ENCODE data around the gene TSGA10IP.
A peak's percentile ranks its signal among the peaks of the same experiment; 100 is the strongest.

Gene TSGA10IP

GRCh38 chr11:65921876-65922275 is 23.4 kb upstream of the TSGA10IP start:
- TF ChIP-seq CTCF (IDR thresholded peaks at IDR 0.05; ENCODE audit: borderline replicate concordance, insufficient read depth, low read depth, low read length), result no peak
- H3K4me3 ChIP-seq (ENCODE audit: low read depth, low read length), result no peak overlapping the region

GRCh38 chr11:65922565-65922964 is 22.7 kb upstream of the TSGA10IP start:
- no peak overlapping the region for H3K4me3 ChIP-seq (ENCODE audit: low read depth, low read length)
- TF ChIP-seq CTCF (IDR thresholded peaks at IDR 0.05; ENCODE audit: borderline replicate concordance, insufficient read depth, low read depth, low read length), result no peak

GRCh38 chr11:65925397-65925796 is 19.9 kb upstream of the TSGA10IP start:
- no peak for TF ChIP-seq CTCF (IDR thresholded peaks at IDR 0.05; ENCODE audit: borderline replicate concordance, insufficient read depth, low read depth, low read length)

GRCh38 chr11:65927904-65928397 is 17.3 kb upstream of the TSGA10IP start:
- no peak for TF ChIP-seq CTCF (IDR thresholded peaks at IDR 0.05; ENCODE audit: borderline replicate concordance, insufficient read depth, low read depth, low read length)
- peak overlapping the region; percentile 28 for H3K4me3 ChIP-seq (ENCODE audit: low read depth, low read length)

More at GRCh38 chr11:65925397-65925796, 19.9 kb upstream of the TSGA10IP start:
- no peak overlapping the region for H3K4me3 ChIP-seq (ENCODE audit: low read depth, low read length)

- TF ChIP-seq CTCF (IDR thresholded peaks at IDR 0.05; ENCODE audit: borderline replicate concordance, insufficient read depth, low read depth, low read length), result no peak
- H3K4me3 ChIP-seq (ENCODE audit: low read depth, low read length), result no peak overlapping the region
Measured at GRCh38 chr11:65928667-65929066, 16.6 kb upstream of the TSGA10IP start.

- TF ChIP-seq CTCF (IDR thresholded peaks at IDR 0.05; ENCODE audit: borderline replicate concordance, insufficient read depth, low read depth, low read length), result no peak
- no peak overlapping the region for H3K4me3 ChIP-seq (ENCODE audit: low read depth, low read length)
Measured at GRCh38 chr11:65931773-65932557, 13.3 kb upstream of the TSGA10IP start.

GRCh38 chr11:65932558-65932919 is 12.7 kb upstream of the TSGA10IP start:
- H3K4me3 ChIP-seq (ENCODE audit: low read depth, low read length), result no peak overlapping the region
- no peak for TF ChIP-seq CTCF (IDR thresholded peaks at IDR 0.05; ENCODE audit: borderline replicate concordance, insufficient read depth, low read depth, low read length)

Data from GM12875 (cell line).